Cardiac muscle cell (in vitro differentiated cells and primary cell): ENCODE measurements around the gene BMAL1. TPM values are rescaled to one million over a fixed set of nuclear protein-coding genes. Genes with fewer than 3 reads are reported as not detected.

Experiments
- DNase-seq, 2 donors: peaks; one replicate each; pipeline versions ENCODE4 v3.0.0 to v3.0.0-alpha.2; 2010 to 2017; ENCODE audit warnings: low read depth in 1 of 2, low spot score in 1 of 2
- H3K27ac ChIP-seq: fragments of 200-600 bp; sonication (generic); 2 replicates; pipeline ENCODE4 v1.5.1; 2016
- H3K27me3 ChIP-seq: fragments of 200-600 bp; sonication (generic); 2 replicates; pipeline ENCODE4 v1.6.0; 2016; ENCODE audit warnings: control low read depth
- H3K36me3 ChIP-seq: fragments of 200-600 bp; sonication (generic); 2 replicates; pipeline ENCODE4 v1.5.1; 2016; ENCODE audit warnings: control low read depth
- H3K4me1 ChIP-seq: fragments of 200-600 bp; sonication (generic); 2 replicates; pipeline ENCODE4 v1.8.1; 2017; ENCODE audit warnings: low read depth, mild to moderate bottlenecking, mixed run types
- H3K4me3 ChIP-seq: fragments of 200-600 bp; sonication (generic); 2 replicates; pipeline ENCODE4 v1.5.1; 2016; ENCODE audit warnings: mild to moderate bottlenecking
- H3K9me3 ChIP-seq: fragments of 200-600 bp; sonication (generic); 2 replicates; pipeline ENCODE4 v1.5.1; 2017; ENCODE audit warnings: low read depth, mild to moderate bottlenecking, control low read depth
- polyA plus RNA-seq: library from polyadenylated mRNA; unstranded; fragments of >200 nt; fragmentation: Nextera tagmentation; extraction: Ambion mirVana; gene quantifications from 2 replicates; pipeline ENCODE4 v1.2.1, GENCODE V29; 2016
- total RNA-seq: library from RNA; depleted of rRNA; stranded (reverse); fragments of >200 nt; gene quantifications from 2 replicates; pipeline ENCODE4 v1.2.3, GENCODE V29; 2016
- TF ChIP-seq, protein P1 (sequence below): IDR thresholded peaks from 2 replicates; pipeline ENCODE4 v1.5.1; 2012; ENCODE audit warnings: low read depth, mild to moderate bottlenecking, low read length

The BMAL1 gene
- total and polyA plus RNA-seq, 2 experiments from 2014 or later: 3.9 to 12.4 TPM

DNA sequence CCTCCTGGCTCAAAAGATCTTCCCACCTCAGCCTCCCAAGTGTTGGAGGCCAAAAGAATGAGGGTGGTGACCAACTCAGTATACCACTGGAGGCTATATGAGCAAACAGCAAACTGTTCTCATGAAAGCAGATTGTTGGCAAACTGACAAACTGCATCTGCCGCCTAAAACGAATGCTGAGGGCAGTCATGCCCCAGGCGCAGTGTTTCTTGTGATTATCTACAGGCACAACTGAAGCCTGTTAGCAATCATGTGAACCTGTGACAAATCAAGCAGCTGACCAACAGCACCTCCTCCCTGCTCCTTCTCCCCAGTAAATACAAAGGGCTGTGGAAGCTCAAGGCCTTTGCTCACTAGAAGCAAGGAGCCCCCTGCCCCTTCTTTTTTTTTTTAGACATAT lies 137.6 kb downstream of the BMAL1 start:
- no peak for DNase-seq
- H3K9me3 ChIP-seq: no peaks in the 10 kb centered on the region
- H3K36me3 ChIP-seq: peaks cover 24% of the 10 kb centered on the region
- TF ChIP-seq, protein P1, sequence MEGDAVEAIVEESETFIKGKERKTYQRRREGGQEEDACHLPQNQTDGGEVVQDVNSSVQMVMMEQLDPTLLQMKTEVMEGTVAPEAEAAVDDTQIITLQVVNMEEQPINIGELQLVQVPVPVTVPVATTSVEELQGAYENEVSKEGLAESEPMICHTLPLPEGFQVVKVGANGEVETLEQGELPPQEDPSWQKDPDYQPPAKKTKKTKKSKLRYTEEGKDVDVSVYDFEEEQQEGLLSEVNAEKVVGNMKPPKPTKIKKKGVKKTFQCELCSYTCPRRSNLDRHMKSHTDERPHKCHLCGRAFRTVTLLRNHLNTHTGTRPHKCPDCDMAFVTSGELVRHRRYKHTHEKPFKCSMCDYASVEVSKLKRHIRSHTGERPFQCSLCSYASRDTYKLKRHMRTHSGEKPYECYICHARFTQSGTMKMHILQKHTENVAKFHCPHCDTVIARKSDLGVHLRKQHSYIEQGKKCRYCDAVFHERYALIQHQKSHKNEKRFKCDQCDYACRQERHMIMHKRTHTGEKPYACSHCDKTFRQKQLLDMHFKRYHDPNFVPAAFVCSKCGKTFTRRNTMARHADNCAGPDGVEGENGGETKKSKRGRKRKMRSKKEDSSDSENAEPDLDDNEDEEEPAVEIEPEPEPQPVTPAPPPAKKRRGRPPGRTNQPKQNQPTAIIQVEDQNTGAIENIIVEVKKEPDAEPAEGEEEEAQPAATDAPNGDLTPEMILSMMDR: no peak
- no peak overlapping the region for H3K4me3 ChIP-seq
- no peaks in the 10 kb centered on the region for H3K27me3 ChIP-seq
- H3K27ac ChIP-seq: no peak overlapping the region
- H3K4me1 ChIP-seq: no peaks in the 10 kb centered on the region

DNA sequence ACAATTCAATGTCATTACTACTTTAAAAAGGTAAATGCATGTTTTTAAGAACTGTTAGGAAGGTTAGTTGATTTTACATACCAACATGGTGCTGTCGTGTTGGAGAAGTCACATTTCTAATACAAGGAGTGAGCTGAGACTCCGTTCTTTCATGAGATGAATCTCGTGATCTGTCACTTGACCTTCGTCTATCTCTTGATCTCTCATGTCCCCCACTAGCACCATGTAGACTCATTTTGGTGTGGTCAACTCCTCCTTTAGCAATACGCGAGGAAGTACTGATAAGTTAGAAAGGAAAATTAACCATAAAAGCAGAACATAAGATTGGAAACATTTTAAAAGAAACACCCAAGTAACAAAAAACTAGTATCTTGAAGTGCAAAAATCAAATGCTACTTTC lies 144.0 kb downstream of the BMAL1 start:
- no peaks in the 10 kb centered on the region for H3K9me3 ChIP-seq
- no peaks in the 10 kb centered on the region for H3K27me3 ChIP-seq
- H3K27ac ChIP-seq: no peak overlapping the region
- TF ChIP-seq, protein P1: no peak
- H3K4me3 ChIP-seq: no peak overlapping the region
- DNase-seq: no peak
- no peaks in the 10 kb centered on the region for H3K4me1 ChIP-seq
- peaks cover 6% of the 10 kb centered on the region for H3K36me3 ChIP-seq

DNA sequence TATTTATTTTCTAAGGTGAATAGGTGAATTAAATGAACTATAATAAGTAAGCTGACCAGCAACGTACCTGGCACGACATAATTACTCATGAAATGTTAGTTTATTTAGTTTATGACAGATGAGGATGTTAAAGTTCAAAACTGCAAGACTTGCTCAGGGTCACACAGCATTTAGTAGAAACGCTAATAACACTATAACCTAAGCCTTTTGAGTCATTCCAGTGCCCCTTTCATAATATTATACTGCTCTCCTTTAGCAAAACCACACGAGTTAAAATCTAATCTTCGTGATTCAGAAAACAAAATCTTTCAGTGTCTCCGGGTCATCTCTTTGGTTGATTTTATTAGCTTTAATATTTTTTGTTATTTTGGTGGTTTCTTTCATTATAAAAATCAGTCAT lies 145.8 kb downstream of the BMAL1 start:
- Histone ChIP-seq H3K4me3 (no peak overlapping the region), H3K36me3 (no peaks in the 10 kb centered on the region), H3K9me3 (no peaks in the 10 kb centered on the region), H3K4me1 (no peaks in the 10 kb centered on the region), H3K27ac (no peak overlapping the region), H3K27me3 (no peaks in the 10 kb centered on the region)
- DNase-seq: no peak
- TF ChIP-seq, protein P1: no peak

- Histone ChIP-seq H3K36me3 (no peaks in the 10 kb centered on the region), H3K4me3 (no peak overlapping the region), H3K9me3 (no peaks in the 10 kb centered on the region), H3K4me1 (peaks cover 2% of the 10 kb centered on the region), H3K27me3 (no peaks in the 10 kb centered on the region), H3K27ac (no peak overlapping the region)
- TF ChIP-seq, protein P1: no peak
- DNase-seq: no peak
These were observed 149.8 kb downstream of the BMAL1 start for GRCh38 chr11:13427440-13427839.

DNA sequence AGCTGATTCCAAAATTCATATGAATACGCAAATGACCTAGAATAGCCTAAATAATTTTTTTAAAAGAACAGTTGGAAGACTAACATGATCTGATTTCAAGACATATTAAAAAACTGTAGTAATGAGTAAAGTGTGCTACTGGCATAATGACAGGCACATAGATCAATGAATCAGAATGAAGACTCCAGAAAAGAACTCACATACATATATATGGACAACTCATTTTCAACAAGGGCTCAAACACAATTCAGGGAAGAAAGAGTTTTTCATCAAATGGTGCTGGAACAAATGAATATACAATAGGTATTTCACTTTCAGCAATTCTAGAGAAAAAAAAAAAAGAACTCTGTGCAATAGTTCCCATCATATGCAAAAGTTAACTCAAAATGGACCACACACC lies 151.7 kb downstream of the BMAL1 start:
- Histone ChIP-seq H3K9me3 (no peaks in the 10 kb centered on the region), H3K36me3 (no peaks in the 10 kb centered on the region), H3K27ac (no peak overlapping the region), H3K4me1 (peaks cover 15% of the 10 kb centered on the region), H3K4me3 (no peak overlapping the region), H3K27me3 (no peaks in the 10 kb centered on the region)
- no peak for DNase-seq
- TF ChIP-seq, protein P1: no peak

DNA sequence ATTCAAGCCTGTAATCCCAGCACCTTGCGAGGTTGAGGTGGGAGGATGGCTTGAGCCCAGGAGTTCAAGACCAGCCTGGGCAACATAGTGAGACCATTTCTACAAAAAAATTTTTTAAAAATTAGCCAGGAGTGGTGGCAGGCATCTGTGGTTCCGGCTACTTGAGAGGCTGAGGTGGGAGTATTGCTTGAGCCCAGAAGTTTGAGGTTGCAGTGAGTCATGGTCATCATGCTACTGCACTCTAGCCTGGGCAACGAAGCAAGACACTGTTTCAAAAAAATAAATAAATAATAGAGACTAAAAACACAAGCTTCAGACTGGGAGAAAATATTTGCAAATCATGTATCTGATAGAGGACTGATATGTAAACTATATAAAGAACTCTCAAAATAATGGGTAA lies 152.2 kb downstream of the BMAL1 start:
- H3K4me3 ChIP-seq: no peak overlapping the region
- H3K27ac ChIP-seq: no peak overlapping the region
- TF ChIP-seq, protein P1: no peak
- no peaks in the 10 kb centered on the region for H3K9me3 ChIP-seq
- DNase-seq: no peak
- H3K36me3 ChIP-seq: no peaks in the 10 kb centered on the region
- H3K27me3 ChIP-seq: no peaks in the 10 kb centered on the region
- peaks cover 15% of the 10 kb centered on the region for H3K4me1 ChIP-seq
